ENCODE results near the gene CCDC6.
"Not testable (repeated sequence)": the region's sequence is repeated elsewhere in the genome, so short reads cannot be mapped to it uniquely, and the experiment has no call there.

CCDC6 gene

DNA sequence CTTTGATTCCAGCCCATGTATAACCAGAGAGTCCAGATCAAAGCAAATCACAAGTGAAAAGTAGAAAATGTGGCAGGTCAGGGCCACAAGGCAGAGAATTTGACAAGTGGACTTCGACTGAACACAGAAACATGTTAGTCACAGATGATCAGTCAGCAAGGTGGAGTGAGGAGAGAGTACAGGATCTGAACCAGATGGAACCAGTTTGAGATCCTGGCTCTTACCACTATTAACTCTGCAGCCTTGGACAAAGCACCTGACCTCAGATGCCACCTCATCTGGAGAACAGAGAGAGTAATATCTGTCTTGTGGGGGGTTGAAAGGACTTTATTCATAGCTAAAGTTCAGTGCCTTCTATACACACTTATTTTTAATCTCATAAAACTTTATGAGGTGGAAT is 157.5 kb downstream of the CCDC6 start:
- no peak for DNase-seq

GRCh38 chr10:59745163-59745650 is 161.1 kb downstream of the CCDC6 start:
- DNase-seq: no peak

GRCh38 chr10:59744762-59745161 is 161.6 kb downstream of the CCDC6 start:
- not testable (repeated sequence) for DNase-seq

DNA sequence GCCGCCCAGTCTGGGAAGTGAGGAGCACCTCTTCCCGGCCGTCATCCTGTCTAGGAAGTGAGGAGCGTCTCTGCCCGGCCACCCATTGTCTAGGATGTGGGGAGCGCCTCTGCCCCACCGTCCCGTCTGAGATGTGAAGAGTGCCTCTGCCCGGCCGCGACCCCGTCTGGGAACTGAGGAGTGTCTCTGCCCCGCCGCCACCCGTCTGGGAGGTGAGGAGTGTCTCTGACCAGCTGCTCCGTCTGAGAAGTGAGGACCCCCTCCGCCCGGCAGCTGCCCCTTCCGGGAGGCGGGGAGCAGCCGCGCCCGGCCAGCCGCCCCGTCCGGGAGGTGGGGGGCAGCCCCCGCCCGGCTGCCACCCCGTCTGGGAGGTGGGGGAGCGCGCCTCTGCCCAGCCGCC is 162.2 kb downstream of the CCDC6 start:
- not testable (repeated sequence) for DNase-seq

GRCh38 chr10:59741583-59741982 is 164.8 kb downstream of the CCDC6 start:
- no peak for DNase-seq

DNA sequence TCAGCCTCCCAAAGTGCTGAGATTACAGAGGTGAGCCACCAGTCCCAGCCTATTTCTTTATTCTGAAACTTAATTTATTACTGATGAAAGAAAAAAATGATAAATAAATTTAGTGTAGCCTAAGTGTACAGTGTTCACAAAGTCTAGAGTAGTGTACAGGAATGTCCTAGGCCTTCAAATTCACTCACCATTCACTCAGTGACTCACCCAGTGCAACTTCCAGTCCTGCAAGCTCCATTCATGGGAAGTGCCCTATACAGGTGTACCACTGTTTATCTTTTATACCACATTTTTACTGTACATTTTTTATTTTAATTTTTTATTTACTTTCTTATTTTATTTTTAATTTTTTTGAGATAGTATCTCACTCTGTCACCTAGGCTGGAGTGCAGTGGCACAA is 165.3 kb downstream of the CCDC6 start:
- no peak for DNase-seq
